SU-DHL-6 (cell line): ENCODE results near the gene TNP2.

ENCODE experiments used
- H2AFZ ChIP-seq: fragments of 200-600 bp; sonication (generic); 2 replicates; pipeline ENCODE4 v1.6.1; 2014; ENCODE audit warnings: low read depth, mild to moderate bottlenecking, moderate library complexity, mixed read lengths, antibody characterized with exemption, low read length; ENCODE audit not compliant: severe bottlenecking
- H3F3A ChIP-seq: fragments of 200-600 bp; shearing (Covaris generic); 2 replicates; pipeline ENCODE4 v1.6.0; 2016; ENCODE audit warnings: antibody characterized with exemption, mild to moderate bottlenecking; ENCODE audit not compliant: insufficient read depth
- H3K27ac ChIP-seq: fragments of 200-600 bp; sonication (generic); 2 replicates; pipeline ENCODE4 v1.5.1; 2016; ENCODE audit warnings: low read depth, mild to moderate bottlenecking, low read length, moderate library complexity, mixed read lengths
- H3K27me3 ChIP-seq: fragments of 200-600 bp; sonication (generic), shearing (Covaris generic); 2 replicates; pipeline ENCODE4 v1.6.0; 2014; ENCODE audit warnings: mild to moderate bottlenecking, low read length
- H3K36me3 ChIP-seq: fragments of 200-600 bp; sonication (generic); 2 replicates; pipeline ENCODE4 v1.6.1; 2014; ENCODE audit warnings: mild to moderate bottlenecking, low read length, mixed read lengths
- H3K4me2 ChIP-seq: fragments of 300-600, 200-600 bp; shearing (Covaris generic), sonication (generic); 2 replicates; pipeline ENCODE4 v1.6.0; 2014; ENCODE audit warnings: low read length, low read depth, mild to moderate bottlenecking; ENCODE audit not compliant: poor library complexity, severe bottlenecking
- H3K4me3 ChIP-seq: fragments of 200-600 bp; sonication (generic); 2 replicates; pipeline ENCODE4 v1.5.1; 2014; ENCODE audit warnings: antibody characterized with exemption, low read length, mild to moderate bottlenecking, mixed read lengths; ENCODE audit not compliant: insufficient read depth, poor library complexity, severe bottlenecking
- H3K79me2 ChIP-seq: fragments of 200-600 bp; sonication (generic); 2 replicates; pipeline ENCODE4 v1.6.1; 2014; ENCODE audit warnings: mild to moderate bottlenecking, low read length, moderate library complexity; ENCODE audit not compliant: insufficient read depth
- H3K9ac ChIP-seq: fragments of 200-600 bp; sonication (generic); 2 replicates; pipeline ENCODE4 v1.7.0; 2014; ENCODE audit warnings: mild to moderate bottlenecking, low read length
- H3K9me2 ChIP-seq: fragments of 200-600 bp; sonication (generic); replicated peaks from 2 replicates; pipeline ENCODE4 v1.6.1; 2014; ENCODE audit warnings: low read length; ENCODE audit not compliant: insufficient read depth
- H3K9me3 ChIP-seq: fragments of 200-600 bp; sonication (generic); 2 replicates; pipeline ENCODE4 v1.6.1; 2014; ENCODE audit warnings: low read length, mixed read lengths; ENCODE audit not compliant: insufficient read depth
- H4K20me1 ChIP-seq: fragments of 200-600 bp; sonication (generic); 2 replicates; pipeline ENCODE4 v1.6.1; 2014; ENCODE audit warnings: low read depth, mild to moderate bottlenecking, antibody characterized with exemption, low read length, moderate library complexity, mixed read lengths
- EZH2phosphoT487 ChIP-seq: fragments of 200-600 bp; sonication (generic), shearing (Covaris generic); conservative IDR thresholded peaks from 2 replicates; pipeline ENCODE4 v1.6.1; 2018; ENCODE audit warnings: mild to moderate bottlenecking, antibody characterized with exemption, low read length, moderate library complexity, mixed read lengths
- TF ChIP-seq, protein P1 (sequence below): fragments of 200-600 bp; sonication (generic); IDR thresholded peaks from one replicate; pipeline ENCODE4 v1.5.1; 2017; ENCODE audit warnings: antibody characterized with exemption, mild to moderate bottlenecking, low read length, moderate library complexity; ENCODE audit not compliant: insufficient read depth, poor library complexity, severe bottlenecking

Gene TNP2

DNA sequence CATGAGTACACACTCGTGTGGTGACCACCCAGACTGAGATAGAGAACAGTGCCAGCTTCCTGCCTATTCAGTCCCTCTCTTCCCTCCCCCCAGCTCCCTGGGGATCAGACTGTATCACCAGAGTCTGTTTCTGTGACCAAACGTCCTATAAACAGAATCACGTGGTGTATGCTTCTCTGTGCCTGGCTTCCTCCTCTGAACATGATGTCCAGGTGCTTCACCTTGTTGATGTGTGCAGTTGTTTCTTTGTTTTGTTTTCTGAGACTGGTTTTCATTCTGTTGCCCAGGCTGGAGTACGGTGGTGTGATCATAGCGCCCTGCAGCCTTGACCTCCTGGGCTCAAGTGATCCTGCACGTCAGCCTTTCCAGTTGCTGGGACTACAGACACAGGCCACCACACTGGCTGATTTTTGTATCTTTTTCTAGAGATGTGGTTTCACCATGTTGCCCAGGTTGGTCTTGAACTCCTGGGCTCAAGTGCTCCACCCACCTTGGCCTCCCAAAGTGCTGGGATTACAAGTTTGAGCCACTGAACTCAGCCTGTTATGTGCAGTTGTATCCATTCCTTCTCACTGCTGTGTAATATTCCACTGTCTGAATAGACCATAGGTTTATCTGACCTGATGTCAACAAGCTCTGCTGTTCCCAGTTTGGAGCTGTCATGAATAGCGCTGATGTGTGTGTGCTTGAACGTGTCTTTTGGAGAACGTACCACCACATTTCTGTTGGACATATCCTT is 40.9 kb upstream of the TNP2 start:
- no peak for TF ChIP-seq EZH2phosphoT487
- TF ChIP-seq, protein P1, sequence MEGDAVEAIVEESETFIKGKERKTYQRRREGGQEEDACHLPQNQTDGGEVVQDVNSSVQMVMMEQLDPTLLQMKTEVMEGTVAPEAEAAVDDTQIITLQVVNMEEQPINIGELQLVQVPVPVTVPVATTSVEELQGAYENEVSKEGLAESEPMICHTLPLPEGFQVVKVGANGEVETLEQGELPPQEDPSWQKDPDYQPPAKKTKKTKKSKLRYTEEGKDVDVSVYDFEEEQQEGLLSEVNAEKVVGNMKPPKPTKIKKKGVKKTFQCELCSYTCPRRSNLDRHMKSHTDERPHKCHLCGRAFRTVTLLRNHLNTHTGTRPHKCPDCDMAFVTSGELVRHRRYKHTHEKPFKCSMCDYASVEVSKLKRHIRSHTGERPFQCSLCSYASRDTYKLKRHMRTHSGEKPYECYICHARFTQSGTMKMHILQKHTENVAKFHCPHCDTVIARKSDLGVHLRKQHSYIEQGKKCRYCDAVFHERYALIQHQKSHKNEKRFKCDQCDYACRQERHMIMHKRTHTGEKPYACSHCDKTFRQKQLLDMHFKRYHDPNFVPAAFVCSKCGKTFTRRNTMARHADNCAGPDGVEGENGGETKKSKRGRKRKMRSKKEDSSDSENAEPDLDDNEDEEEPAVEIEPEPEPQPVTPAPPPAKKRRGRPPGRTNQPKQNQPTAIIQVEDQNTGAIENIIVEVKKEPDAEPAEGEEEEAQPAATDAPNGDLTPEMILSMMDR = no peak
- no peaks in the 10 kb centered on the region for H4K20me1 ChIP-seq
- no peak overlapping the region for H2AFZ ChIP-seq
- peak overlapping the region; percentile 9 for H3K9ac ChIP-seq
- H3K36me3 ChIP-seq = no peaks in the 10 kb centered on the region
- 0 out of 2 replicates have a peak, but pooled peaks cover 5% of the 10 kb centered on the region for H3K9me3 ChIP-seq
- peaks cover 12% of the 10 kb centered on the region for H3F3A ChIP-seq
- H3K4me3 ChIP-seq = peak overlapping the region; percentile 2
- H3K27ac ChIP-seq = peak overlapping the region; percentile 86
- H3K9me2 ChIP-seq = no peaks in the 10 kb centered on the region
- H3K27me3 ChIP-seq = no peaks in the 10 kb centered on the region
- H3K4me2 ChIP-seq = peak overlapping the region; percentile 58
- H3K79me2 ChIP-seq = no peaks in the 10 kb centered on the region

GRCh38 chr16:11308493-11309283 is 39.6 kb upstream of the TNP2 start:
- Histone ChIP-seq H3K36me3 (no peaks in the 10 kb centered on the region), H3K9me3 (0 out of 2 replicates have a peak, but pooled peaks cover 5% of the 10 kb centered on the region), H4K20me1 (no peaks in the 10 kb centered on the region), H3K9me2 (no peaks in the 10 kb centered on the region), H3K79me2 (no peaks in the 10 kb centered on the region), H3K27ac (peak overlapping the region; percentile 86), H3K4me3 (no peak overlapping the region), H3K9ac (no peak overlapping the region), H3K27me3 (no peaks in the 10 kb centered on the region), H3K4me2 (peak overlapping the region; percentile 9), H3F3A (peaks cover 12% of the 10 kb centered on the region), H2AFZ (no peak overlapping the region)
- no peak for TF ChIP-seq EZH2phosphoT487
- TF ChIP-seq, protein P1 = no peak

DNA sequence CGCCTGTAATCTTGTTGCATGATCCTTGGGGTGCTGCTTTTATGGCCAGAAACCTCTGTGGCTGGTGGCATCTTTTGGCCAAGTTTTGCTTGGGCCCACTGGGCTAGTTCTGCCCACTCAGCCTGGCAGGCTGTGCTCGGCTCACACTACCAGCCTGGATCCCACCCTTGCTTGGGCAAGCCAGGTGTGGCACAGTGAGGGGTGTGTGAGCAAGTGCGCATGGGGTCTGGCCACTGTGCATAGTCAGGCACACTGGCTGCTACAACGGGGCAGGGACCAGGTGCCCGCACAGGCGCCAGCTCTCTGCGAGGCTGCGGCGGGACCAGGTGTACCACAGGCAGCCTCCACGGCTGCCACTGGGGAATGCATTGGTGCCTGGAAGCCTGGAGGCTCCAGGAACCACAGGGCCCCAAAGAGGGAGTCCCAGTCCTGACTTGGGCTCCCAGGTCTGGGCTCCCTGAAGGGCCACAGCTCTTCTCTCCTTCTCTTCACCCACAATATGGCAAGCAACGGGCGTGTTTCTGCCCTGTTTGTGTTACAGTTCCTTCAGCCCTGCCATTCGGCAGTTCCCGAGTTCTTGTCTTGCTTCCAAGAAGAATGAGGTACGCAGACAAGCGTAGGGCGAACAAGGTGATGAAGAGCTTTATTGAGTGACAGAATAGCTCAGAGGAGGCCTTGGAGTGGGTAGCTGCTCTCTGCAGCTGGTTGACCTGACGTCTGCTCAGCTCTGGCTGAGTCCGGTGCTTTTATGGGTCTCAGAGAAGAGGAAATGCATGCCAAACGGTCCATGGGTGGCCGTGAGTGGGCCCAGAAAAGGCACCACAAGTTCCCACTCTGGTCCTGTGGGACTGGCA is 38.7 kb upstream of the TNP2 start:
- no peak for TF ChIP-seq EZH2phosphoT487
- TF ChIP-seq, protein P1 = no peak
- no peaks in the 10 kb centered on the region for H3K27me3 ChIP-seq
- H3K27ac ChIP-seq = no peak overlapping the region
- H3K4me2 ChIP-seq = no peak overlapping the region
- H3K9me3 ChIP-seq = 0 out of 2 replicates have a peak, but pooled peaks cover 5% of the 10 kb centered on the region
- peaks cover 12% of the 10 kb centered on the region for H3F3A ChIP-seq
- H3K9me2 ChIP-seq = no peaks in the 10 kb centered on the region
- H4K20me1 ChIP-seq = no peaks in the 10 kb centered on the region
- no peak overlapping the region for H2AFZ ChIP-seq
- no peaks in the 10 kb centered on the region for H3K79me2 ChIP-seq
- H3K9ac ChIP-seq = no peak overlapping the region
- no peak overlapping the region for H3K4me3 ChIP-seq
- H3K36me3 ChIP-seq = no peaks in the 10 kb centered on the region
